ENCODE results near the gene USP7.
"Not testable (repeated sequence)": the region's sequence is repeated elsewhere in the genome, so short reads cannot be mapped to it uniquely, and the experiment has no call there.

Gene USP7

DNA sequence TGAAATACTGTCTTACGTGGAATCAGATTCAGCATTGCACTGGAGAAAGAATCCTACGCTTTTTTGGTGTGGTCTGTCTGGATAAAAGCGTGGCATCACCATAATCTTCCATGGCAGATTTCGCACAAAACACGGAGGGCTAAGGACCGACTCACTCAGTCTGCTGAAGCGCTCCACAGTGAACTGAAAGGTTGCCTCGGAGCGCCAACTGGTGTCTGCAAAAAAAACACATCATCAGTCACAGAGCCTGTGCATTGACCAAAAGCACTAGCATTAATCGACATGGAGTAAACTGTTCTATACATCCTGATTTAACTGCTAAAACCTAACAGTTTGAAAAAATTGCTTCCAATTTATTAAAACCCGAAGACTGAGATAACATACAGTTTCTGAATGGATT, 40.5 kb downstream of the USP7 start:
- DNase-seq: no peak

DNA sequence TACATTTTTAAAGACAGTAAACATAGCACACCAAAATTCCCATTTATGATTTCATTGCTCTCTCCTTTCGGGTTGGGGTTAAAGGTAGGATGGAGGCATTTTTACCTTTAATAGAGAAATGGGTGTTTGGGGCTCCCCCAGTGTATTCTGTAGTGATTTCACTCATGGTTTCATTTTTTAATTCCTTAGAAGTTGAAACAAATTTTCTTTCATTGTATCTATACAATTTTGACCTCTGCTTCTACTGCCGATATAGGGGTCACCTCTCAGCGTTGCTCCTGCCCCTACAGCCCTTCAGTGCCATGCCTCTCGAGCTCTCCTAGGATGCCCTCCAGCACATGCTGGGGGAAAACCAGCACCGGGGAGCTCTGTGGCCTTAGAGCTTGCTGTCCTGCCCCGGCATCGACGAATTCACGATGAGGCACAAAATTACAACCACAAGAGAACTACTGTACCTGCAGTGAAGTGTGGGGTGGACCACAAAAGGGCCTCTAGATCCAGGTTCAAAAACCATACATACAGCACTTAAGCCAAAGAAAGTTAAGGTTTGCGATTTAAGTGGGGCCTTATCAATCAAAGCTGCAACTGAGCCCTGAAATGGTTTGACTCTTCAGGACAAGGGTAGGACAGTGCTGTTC, 42.2 kb downstream of the USP7 start:
- DNase-seq: no peak

DNA sequence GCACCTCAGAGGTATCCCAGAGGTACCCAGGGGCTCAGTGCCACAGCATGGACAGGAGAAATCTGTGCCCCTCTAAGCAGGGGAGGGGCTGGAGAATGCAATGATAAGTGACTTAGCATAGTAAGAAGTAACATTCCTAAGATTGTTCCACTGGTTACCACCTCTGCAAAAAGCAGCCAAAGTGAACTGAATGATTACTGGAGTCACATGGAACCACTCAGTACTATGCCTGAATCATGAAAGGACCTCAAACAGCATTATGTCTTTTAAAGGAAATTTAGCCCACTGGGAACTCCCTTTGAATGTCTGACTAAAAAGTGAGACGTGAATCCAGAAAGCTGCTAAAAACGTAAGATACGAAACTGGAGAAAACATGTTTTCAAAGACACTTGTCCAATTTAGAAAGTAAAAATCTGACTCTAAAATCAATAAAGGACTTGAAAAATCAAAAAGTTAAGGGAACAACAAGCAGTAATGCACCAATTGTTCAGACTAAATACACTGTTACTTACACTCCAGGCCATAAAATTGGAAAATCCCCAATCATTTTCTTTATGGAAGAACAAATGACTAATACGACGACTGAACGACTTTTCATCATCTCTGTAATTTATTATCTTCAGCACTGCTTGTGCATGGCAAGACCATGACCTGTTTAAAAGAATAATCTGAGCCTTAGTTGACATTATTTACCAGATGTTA, 42.9 kb downstream of the USP7 start:
- no peak for DNase-seq

DNA sequence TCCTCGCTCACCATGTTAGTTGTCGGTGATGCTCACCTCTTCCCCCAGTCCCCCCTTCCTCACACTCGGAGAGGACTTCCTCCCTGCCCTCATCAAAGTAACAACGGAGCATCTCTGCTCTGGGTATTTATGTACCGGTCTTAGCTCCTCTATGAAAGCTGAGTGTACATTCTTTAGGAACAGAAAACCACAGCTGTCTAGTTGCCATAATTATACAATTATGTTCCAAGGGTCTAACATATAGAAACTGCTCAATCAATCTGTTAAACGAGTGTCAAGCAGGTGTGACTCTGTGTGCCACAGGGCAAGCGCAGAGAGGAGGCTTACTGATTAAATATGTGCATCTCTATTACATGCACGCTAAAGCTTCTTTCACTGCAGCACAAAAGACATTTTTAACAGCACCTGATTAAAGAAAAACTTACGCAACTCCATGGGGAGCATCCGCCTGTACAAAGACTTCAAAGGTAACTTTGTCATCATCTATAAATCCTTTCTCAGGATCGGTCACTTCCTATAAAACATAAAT, 43.7 kb downstream of the USP7 start:
- DNase-seq: no peak

DNA sequence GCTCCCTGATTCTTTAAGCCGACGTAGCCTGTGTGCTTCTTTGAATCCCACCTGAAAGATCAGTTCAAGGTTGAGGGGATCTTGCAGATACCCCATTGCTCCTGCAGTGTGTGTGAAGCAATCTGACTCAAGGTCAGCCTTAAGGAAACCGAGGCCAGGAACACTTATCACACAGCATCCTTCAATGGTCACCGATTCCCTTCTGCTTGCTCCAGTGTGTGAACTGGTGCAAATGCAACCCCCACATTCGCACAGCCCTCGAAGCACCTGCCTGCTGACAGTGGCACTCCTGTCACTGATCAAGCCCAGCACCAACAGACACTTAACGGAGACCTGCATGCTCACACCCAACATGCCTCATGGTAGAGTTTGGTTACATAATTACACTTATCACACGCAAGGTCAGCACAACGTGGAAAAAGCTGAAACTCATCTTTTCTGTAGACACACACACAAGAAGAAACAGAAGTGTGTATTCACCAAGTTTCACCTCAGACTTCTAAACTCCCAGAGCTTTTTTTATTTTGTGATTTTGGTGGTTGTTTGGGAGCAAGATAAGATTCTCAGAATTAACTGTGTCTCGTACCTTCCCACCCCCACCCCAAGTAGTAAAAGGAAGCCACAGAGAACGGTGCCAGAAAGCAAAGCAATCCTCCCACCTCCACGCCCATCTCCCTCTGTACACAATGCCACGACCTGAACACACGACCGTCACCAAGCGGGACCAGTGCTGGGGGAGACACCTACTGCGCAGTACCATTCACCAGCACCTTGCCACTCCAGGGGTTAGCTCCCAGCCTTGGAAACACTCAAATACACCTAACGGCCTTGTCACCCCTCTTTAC, 44.4 kb downstream of the USP7 start:
- DNase-seq: no peak

DNA sequence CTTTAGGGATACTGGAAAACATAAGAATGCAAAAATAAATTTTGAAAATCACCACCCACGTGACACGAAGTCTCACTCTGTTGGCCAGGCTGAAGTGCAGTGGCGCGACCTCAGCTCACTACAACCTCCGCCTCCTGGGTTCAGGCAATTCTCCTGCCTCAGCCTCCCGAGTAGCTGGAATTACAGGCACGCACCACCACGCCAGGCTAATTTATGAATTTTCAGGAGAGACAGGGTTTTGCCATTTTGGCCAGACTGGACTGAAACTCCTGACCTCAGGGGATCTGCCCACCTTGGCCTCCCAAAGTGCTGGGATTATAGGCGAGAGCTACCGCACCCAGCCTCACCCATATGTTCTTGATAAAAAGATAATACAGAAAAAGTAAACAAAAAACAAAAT, 46.4 kb downstream of the USP7 start:
- not testable (repeated sequence) for DNase-seq

DNA sequence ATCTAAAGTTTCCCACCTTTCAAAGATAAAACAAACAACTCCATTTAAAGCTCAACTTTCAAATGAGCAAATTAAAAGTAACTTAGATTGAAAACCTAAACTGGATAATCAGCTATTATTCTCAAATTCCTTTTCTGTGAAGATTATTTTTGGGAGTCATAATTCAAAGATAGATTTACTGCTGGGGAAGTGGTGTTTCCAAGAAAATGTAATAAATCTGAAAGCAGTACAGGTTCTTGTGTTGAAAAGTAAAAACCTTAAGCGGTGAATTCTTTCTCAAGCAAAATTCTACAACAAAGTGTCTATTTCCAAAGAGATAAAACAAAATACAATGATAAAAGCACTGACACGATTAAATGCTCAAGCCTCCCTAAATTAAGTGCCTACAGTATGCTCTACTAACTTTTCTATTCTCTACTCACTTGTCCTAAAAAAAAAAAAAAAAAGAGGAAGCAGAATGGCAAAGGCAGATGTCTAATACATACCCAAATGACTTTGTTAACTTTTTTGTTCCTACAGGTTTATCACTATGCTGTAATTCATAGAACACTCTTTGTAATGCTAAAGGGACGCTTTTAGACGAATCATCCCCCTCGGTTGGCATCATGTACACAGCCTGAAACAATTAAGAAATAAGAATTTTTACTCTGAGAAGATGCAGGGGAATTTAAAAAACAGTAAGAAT, 47.0 kb downstream of the USP7 start:
- no peak for DNase-seq

DNA sequence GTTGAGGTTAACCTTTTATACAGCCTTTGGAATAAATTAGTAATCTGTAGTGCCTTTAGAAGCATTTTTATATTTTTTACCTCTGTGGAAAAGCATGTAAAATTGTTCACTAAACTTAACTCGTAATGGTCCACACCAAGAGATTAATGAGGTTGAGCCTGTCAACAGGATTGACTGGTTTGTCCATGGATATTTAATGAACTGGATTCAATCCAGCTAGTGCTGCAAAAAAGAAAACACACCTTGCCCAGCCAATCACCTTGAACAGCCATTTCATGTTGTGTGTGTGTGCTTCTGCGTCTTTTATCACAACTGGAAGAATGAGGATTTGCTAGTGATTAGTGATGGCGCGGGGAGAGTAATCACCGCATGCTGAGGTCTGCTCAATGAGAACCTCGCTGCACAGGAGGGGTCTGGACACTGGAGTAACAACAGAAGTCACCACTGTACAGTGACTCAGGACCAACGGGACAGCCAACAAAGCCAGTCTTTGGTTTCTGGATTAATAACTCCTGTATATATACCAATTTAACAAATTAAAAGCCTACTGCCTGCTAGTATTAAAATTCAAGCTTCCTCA, 47.9 kb downstream of the USP7 start:
- DNase-seq: no peak

DNA sequence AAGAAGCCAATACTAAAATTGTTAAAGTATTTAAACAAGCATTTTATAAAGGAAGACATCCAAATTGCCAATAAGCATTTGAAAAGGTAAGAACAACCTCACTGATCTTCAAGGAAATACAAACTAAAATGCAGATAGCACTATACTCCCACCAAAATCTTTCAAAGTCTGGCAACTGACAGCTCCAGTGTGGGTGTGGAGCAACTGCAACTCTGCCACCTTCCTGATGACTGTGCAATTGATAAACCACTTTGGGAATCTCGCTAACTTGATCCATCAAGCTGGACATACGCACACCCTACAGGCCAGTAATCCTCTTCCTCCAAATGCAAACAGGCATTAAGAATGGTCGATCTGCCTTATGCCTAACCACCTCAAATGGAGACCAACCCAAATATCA, 49.6 kb downstream of the USP7 start:
- DNase-seq: no peak

DNA sequence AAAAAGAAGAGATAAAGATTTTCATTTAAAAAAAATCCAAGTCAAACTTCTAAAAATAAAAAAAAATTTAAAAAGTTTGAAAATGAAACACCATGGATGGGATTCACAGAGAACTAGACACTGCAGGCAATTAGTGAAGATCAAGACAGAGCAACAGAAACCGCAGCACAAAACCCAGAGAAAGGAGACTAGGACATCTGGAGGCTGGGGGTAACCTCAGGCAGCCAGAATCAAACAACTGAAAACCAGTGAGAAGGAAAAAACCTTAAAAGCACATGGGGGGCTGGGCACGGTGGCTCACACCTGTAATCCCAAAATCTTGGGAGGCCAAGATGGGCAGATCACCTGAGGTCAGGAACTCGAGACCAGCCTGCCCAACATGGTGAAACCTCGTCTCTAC, 50.9 kb downstream of the USP7 start:
- DNase-seq: no peak

DNA sequence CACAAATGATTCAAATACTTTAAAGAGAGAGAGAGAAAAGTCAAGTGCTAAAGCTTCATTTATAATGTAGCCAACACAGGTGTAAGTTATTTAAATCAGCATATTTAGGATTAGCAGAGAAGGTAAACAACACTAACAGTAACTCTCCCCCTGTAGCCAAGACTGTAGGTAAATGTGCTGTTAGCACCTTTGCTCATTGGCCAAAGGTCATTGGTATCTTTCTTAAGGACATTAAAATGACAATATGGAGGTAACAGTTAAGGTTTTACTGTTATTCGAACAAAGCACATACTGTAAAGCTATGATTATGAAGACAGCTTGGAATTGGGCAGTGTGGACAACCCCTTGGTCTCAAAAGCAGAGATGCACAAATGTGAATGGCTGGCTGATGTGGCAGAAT, 52.9 kb downstream of the USP7 start:
- no peak for DNase-seq

DNA sequence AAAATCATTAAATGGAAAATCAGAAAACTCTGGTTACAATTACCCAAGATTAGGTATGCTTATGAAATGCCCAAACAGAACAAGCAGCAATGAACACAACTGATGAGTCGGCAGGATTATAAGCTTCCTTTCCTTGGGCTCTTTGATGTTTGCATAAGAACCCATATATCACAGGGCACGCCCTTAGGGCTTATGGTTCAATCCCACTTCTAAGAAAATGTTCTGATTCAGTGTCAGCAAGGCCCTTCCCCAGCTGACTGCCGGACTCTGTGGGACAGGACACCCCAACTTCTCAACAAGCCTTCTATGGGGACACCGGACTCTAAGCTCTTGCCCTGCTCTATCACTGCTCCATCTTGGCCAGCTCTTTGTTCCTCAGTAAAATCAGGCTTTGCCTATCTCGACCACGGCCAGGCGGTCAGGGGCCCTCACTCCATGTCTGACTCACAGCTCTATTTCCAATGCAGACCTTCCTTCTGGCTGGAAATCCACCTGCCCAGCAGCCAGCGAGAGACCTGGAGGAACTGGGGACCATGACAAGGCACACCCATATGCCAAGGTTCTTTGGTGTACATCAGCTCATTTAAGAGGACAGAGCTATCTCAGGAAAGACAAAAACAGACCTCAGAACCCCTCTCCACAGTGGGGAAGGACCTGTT, 54.8 kb downstream of the USP7 start:
- DNase-seq: no peak

DNA sequence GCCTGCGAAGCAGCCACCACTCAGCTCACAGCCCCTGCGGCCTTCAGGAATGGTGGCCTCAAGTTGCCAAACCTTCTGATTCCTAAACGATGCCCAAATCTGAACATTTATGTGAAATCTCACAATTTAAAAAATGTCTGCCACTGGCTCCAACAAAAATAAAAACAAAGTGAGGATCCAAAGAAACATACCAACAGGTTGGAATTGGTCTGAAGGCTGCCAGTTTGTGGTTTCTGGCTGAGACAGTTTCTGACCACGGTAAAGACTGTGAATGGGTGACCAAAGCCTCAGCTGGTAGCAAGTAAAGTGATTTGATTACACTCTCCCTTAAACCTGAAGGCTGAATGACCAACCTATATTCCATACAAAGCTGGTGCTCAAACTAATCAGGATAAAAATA, 56.6 kb downstream of the USP7 start:
- DNase-seq: no peak

DNA sequence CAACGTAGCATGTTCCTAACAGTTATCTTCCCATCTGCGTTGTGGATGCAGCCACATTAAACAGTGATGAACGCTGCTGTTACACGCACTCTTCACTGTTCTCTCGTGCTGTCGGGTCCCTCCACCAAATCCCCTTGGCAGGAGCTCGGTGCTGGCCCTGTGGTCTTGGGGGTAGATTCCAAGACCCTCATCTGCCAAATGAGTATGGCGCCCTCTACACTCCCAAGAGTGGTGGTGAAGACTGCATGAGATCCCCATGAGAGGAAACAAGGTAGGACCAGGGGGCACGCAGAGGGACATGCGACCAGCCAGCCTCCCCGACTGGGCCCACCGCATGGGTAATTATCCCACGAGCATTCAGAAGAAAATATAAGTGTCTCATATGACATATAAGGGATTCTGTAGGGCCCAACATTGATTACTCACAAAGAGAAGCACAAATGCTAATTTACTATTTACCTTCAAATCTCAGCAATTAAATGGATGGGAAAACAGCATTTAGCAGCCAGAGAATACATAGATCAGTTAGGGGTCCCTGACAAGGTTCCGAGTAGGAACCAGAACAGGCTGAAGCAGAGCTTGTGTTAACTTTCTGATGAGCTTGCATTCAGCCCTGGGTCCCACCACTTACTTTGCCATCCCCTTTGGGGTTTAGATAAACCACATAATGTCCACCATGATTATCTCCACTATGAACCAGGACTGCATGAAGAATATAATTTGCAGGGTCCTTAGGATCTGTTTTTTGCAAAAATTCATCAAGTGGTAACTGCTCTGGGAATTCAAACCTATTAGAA, 57.7 kb downstream of the USP7 start:
- DNase-seq: no peak

DNA sequence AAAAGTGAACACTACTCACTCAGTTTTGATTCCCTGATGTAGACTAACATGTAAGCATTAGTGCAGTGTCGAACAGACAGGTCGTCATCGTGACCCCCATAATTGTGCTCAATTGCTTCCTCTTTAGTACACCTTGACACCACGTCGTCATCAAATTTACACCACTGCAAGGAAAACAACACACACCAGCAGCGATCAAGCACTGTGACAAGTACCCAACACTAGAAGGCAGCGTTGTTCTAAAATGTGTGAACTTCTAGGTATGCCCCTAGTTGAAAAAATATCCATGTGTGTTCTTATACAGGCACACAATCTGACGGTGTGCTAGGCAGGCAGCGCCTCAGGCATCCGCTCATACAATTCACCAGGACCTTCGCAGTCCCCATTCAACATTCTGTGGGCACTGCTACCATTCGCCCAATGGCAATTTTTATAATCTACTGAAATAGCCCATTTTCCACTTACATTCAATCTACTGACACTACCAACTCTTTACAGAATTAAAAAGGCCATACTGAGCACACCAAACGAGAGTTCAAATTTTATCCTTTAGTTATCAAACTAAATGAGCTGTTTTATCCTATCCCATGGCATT, 58.4 kb downstream of the USP7 start:
- DNase-seq: no peak

DNA sequence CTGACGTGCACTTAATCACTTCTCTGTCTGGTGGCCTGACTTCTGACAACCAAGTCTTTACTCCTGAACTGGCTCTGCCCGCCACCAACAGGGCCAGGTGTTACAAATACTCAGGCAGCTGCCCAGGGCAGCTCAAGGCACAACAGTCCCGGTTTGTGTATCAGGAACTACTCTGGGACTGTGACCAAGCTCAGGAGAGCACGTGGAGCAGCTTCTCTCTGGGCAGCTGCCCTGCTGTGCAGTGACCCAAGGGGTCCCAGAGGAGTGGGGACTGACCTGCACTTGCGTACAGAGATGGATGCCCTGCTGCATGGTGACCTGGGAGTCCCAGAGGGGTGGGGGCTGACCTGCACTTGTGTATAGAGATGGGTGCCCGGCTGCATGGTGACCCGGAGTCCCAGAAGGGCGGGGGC, 59.7 kb downstream of the USP7 start:
- no peak for DNase-seq

DNA sequence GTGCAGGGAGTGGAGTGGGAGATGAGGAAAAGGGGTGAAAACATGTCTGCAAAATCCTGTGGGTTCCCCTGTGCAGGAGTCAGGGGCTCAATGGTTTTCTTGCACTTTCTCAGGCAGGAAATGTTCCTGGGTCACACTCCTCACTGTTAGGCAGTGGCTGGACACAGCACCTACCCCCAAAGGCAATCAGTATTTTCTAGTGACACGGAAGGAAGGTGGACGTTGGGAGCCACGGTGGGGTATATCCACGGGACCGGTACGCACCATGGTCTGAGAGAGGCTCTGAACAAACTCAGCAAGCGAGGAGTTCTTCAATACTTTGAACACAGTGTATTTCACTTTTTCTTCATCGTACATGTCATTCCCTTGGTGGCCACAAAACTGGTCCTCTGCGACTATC, 60.7 kb downstream of the USP7 start:
- DNase-seq: no peak

DNA sequence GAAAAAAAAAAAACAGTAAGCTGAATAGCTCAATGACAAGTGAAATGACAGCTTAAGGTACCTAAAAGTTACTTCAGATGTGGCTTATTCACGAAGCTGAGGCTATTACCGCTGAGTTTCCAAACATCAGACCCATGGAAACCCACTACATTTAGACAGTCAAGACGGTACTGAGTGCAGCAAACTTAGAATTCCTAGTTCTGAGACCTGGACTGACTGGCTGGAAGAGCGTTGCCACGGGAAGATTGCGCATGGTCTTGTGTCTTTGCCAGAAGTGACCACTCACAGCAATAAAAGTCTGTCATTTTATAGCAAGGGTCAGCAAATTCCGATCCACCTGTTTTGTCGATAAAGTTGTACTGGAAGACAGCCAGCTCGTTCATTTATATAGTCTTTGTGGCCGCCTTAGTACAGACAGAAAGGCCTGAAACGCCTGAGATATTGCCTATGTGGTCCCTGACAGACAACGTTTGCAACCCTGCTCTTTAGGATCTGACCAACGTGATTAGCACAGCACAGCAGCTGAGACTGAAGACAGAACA, 62.3 kb downstream of the USP7 start:
- DNase-seq: no peak

DNA sequence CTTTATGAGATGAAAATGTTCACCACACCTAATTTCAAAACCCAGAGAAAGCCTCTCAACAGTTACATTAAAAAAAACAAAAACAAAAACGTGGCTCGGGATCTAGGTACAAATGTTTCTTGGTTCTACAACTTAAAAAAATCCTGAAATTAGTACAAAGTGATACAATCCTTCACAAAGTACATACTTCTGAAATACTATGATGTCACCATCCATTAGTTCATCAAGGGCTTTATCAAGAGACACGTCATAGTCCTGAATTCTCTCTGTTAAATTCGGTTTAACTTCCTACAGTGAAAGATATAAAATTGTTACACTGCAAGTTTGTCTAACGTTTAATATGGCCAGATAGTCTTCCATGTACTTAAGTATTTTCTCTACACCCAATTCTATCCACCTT, 63.4 kb downstream of the USP7 start:
- DNase-seq: no peak

DNA sequence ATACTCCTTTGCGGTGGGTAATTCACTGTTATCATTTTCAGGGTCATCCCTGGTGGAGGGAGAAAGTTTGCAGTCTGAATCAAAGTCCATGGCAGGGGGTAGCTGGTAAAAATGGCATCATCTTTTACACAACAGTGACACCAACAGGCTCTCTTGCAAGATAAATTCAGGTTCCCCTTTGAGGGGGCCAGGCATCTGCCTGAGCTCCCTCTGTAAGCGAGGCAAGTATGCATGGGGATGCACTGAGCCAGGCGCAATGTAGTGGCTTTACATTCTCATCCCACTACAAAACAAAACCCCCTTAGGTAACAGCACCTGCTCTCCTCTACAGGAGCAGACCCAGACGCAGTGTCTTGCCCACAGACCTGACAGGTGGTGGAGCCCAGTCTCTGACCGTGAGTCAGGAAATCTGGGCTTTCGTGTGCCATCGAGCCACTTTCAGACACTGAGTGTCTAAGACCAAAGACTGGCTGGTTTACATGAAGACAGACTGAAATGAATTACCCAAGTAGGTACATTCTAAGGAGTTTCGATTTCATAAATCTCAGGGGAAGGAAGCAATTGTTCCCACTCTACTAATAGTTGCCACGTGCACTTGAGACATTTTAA, 63.9 kb downstream of the USP7 start:
- DNase-seq: no peak
